Upper lobe of right lung (tissue), 1 donor: ENCODE measurements around the gene C4orf46. TPM values are rescaled to one million over a fixed set of nuclear protein-coding genes. Genes with fewer than 3 reads are reported as not detected.

ENCODE experiments used
- ATAC-seq: fragments of 200-7000 bp; cut with Tn5 transposase; one replicate; pipeline ENCODE4 v1.9.1; 2020; ENCODE audit warnings: mild to moderate bottlenecking, moderate library complexity
- DNase-seq: peaks from one replicate; pipeline ENCODE4 v3.0.0-alpha.2; 2020
- H3K27ac ChIP-seq: fragments of 200-600 bp; one replicate; pipeline ENCODE4 v1.8.0; 2022
- H3K27me3 ChIP-seq: fragments of 200-600 bp; one replicate; pipeline ENCODE4 v1.8.0; 2022; ENCODE audit warnings: mild to moderate bottlenecking
- H3K36me3 ChIP-seq: fragments of 200-600 bp; one replicate; pipeline ENCODE4 v1.8.0; 2022
- H3K4me1 ChIP-seq: fragments of 200-600 bp; one replicate; pipeline ENCODE4 v1.8.0; 2022
- H3K4me3 ChIP-seq: fragments of 200-600 bp; one replicate; pipeline ENCODE4 v1.8.0; 2022; ENCODE audit warnings: mild to moderate bottlenecking
- H3K9me3 ChIP-seq: fragments of 200-600 bp; one replicate; pipeline ENCODE4 v1.8.0; 2022
- intact Hi-C: fragments of 100-400 bp; cut with DNase I; formaldehyde crosslinking; loops from one replicate; pipeline ENCODE4 v1.11.0; 2022
- total RNA-seq: library from RNA; stranded (reverse); fragmentation: NEBNext Ultra II Directional; extraction: Animal tissue kit (Norgen Biotek cat#: 25700); gene quantifications from one replicate; pipeline ENCODE4 v1.2.1, GENCODE V29; 2021
- TF ChIP-seq, protein P1 (sequence below): fragments of 200-600 bp; IDR thresholded peaks from one replicate; pipeline ENCODE4 v1.8.0; 2022; ENCODE audit warnings: antibody characterized with exemption
- donor health status: DM: no; HTN: yes; CAD: no; lungs with severe emphysema.

Gene C4orf46
- total RNA-seq, 1 donor from 2014 or later = 3.9 TPM

DNA sequence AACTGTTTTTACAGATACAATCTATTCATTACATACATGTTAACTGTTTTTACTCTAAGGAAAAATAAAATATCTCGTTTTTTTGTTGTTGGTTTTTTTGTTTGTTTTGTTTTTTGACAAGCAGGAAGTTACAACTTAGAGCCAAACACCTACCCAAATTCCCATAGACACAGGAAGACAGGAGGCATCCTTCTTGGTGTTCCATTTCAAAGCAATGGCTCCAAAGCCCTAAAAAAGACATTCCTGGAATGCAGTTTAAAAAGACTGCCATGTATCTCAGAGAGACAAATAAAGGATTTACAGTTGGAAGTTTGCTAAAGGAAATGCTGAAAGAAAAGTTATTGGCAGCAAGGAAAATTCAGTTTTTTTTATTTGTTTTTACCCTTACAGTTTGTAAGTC, 17.1 kb upstream of the C4orf46 start:
- no peak overlapping the region for H3K27ac ChIP-seq
- intact Hi-C loops = no loop called here
- no peak overlapping the region for H3K4me3 ChIP-seq
- peaks cover 21% of the 10 kb centered on the region for H3K36me3 ChIP-seq
- H3K9me3 ChIP-seq = no peaks in the 10 kb centered on the region
- TF ChIP-seq, protein P1, sequence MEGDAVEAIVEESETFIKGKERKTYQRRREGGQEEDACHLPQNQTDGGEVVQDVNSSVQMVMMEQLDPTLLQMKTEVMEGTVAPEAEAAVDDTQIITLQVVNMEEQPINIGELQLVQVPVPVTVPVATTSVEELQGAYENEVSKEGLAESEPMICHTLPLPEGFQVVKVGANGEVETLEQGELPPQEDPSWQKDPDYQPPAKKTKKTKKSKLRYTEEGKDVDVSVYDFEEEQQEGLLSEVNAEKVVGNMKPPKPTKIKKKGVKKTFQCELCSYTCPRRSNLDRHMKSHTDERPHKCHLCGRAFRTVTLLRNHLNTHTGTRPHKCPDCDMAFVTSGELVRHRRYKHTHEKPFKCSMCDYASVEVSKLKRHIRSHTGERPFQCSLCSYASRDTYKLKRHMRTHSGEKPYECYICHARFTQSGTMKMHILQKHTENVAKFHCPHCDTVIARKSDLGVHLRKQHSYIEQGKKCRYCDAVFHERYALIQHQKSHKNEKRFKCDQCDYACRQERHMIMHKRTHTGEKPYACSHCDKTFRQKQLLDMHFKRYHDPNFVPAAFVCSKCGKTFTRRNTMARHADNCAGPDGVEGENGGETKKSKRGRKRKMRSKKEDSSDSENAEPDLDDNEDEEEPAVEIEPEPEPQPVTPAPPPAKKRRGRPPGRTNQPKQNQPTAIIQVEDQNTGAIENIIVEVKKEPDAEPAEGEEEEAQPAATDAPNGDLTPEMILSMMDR = no peak
- no peaks in the 10 kb centered on the region for H3K4me1 ChIP-seq
- ATAC-seq (no peak), DNase-seq (no peak)
- H3K27me3 ChIP-seq = no peaks in the 10 kb centered on the region

GRCh38 chr4:158682066-158682465, 10.4 kb upstream of the C4orf46 start:
- intact Hi-C loops = no loop called here

GRCh38 chr4:158681629-158682028, 9.9 kb upstream of the C4orf46 start:
- Histone ChIP-seq H3K4me3 (no peak overlapping the region), H3K27me3 (no peaks in the 10 kb centered on the region), H3K9me3 (no peaks in the 10 kb centered on the region), H3K36me3 (peaks cover 13% of the 10 kb centered on the region), H3K27ac (no peak overlapping the region), H3K4me1 (no peaks in the 10 kb centered on the region)
- intact Hi-C loops = no loop called here
- DNase-seq (no peak), ATAC-seq (no peak)
- TF ChIP-seq, protein P1 = no peak

More at GRCh38 chr4:158682066-158682465, 10.4 kb upstream of the C4orf46 start:
- no peaks in the 10 kb centered on the region for H3K4me1 ChIP-seq
- H3K36me3 ChIP-seq = peaks cover 13% of the 10 kb centered on the region
- TF ChIP-seq, protein P1 = no peak
- no peak overlapping the region for H3K27ac ChIP-seq
- no peaks in the 10 kb centered on the region for H3K9me3 ChIP-seq
- H3K27me3 ChIP-seq = no peaks in the 10 kb centered on the region
- DNase-seq = no peak
- no peak overlapping the region for H3K4me3 ChIP-seq
- no peak for ATAC-seq

DNA sequence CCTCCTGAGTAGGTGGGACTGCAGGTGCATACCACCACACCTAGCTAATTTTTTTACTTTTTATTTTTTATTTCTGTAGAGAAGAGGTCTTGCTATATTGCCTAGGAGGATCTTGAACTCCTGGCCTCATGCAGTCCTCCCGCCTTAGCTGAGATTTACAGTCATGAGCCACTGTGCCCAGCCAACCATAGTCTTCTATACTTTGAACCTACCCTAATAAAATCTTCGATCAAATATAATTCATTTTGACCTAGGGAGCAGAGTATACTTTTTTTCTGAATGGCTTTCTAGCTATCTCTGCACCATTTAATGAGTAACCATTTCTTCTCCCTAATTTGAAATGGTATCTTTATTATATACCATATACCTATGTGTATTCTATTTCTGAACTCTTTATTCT, 7.1 kb upstream of the C4orf46 start:
- Histone ChIP-seq H3K9me3 (no peaks in the 10 kb centered on the region), H3K27ac (no peak overlapping the region), H3K4me3 (no peak overlapping the region), H3K27me3 (no peaks in the 10 kb centered on the region), H3K36me3 (peaks cover 8% of the 10 kb centered on the region), H3K4me1 (no peaks in the 10 kb centered on the region)
- no peak for DNase-seq
- TF ChIP-seq, protein P1 = no peak
- intact Hi-C loops = no loop called here
- ATAC-seq = no peak

DNA sequence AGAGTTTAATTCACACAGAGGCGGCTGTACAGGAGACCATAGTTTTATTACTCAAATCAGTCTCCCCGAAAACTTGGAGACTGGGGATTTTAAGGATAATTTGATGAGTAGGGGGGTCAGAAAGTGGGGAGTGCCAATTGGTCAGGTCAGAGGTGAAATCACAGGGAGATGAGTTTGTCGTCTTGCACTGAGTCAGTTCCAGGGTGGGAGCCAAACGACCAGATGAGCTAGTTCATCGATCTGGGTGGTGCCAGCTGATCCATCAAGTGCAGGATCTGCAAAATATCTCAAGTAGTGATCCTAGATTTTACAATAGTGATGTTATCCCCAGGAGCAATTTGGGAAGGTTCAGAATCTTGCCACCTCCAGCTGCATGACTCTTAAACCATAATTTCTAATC, 4.4 kb upstream of the C4orf46 start:
- DNase-seq (no peak), ATAC-seq (no peak)
- H3K27me3 ChIP-seq = no peaks in the 10 kb centered on the region
- no peak overlapping the region for H3K4me3 ChIP-seq
- peaks cover 5% of the 10 kb centered on the region for H3K36me3 ChIP-seq
- H3K9me3 ChIP-seq = no peaks in the 10 kb centered on the region
- TF ChIP-seq, protein P1 = no peak
- intact Hi-C loops = no loop called here
- H3K4me1 ChIP-seq = peaks cover 5% of the 10 kb centered on the region
- H3K27ac ChIP-seq = no peak overlapping the region

- intact Hi-C loops = no loop called here
- Histone ChIP-seq H3K36me3 (no peaks in the 10 kb centered on the region), H3K4me1 (peaks cover 12% of the 10 kb centered on the region), H3K27me3 (no peaks in the 10 kb centered on the region), H3K4me3 (no peak overlapping the region), H3K27ac (no peak overlapping the region), H3K9me3 (no peaks in the 10 kb centered on the region)
- no peak for ATAC-seq
- DNase-seq = no peak
- TF ChIP-seq, protein P1 = no peak
These were observed 1.9 kb upstream of the C4orf46 start for GRCh38 chr4:158673633-158674032.
